ENCODE data around the gene MEA1.

MEA1 gene

DNA sequence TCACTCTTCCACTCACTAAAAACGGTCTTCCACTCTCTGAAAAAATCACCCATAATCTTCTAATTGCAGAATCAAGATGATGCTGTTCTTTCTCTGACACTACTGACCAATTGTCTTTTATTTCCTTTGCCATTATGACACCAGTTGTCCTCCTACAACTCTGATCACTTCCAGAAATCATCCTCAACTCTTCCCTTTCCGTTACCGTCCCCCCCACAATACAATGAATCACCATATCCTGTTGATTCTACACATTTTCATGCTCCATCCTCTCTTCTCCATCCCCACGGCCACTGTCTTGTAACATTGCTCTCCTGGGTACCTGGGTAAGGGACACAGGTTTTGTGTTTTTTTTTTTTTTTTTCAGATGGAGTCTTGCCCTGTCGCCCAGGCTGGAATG is 31.9 kb downstream of the MEA1 start:
- Histone ChIP-seq H3K4me1 (peaks cover 0 to 58% (median 44%) of the 10 kb centered on the region in 4 donors), H3K36me3 (no peaks in the 10 kb centered on the region), H3K9me3 (no peaks in the 10 kb centered on the region), H3K27me3 (no peaks in the 10 kb centered on the region), H3K4me3 (no peak overlapping the region), H3K27ac (no peak overlapping the region)
- TF ChIP-seq, protein P1, sequence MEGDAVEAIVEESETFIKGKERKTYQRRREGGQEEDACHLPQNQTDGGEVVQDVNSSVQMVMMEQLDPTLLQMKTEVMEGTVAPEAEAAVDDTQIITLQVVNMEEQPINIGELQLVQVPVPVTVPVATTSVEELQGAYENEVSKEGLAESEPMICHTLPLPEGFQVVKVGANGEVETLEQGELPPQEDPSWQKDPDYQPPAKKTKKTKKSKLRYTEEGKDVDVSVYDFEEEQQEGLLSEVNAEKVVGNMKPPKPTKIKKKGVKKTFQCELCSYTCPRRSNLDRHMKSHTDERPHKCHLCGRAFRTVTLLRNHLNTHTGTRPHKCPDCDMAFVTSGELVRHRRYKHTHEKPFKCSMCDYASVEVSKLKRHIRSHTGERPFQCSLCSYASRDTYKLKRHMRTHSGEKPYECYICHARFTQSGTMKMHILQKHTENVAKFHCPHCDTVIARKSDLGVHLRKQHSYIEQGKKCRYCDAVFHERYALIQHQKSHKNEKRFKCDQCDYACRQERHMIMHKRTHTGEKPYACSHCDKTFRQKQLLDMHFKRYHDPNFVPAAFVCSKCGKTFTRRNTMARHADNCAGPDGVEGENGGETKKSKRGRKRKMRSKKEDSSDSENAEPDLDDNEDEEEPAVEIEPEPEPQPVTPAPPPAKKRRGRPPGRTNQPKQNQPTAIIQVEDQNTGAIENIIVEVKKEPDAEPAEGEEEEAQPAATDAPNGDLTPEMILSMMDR (IDR thresholded peaks at IDR 0.05) = no peak
- no peak for DNase-seq
- intact Hi-C loops (cut with DNase I; ENCODE audit: low total_unique reads) = no loop called here

DNA sequence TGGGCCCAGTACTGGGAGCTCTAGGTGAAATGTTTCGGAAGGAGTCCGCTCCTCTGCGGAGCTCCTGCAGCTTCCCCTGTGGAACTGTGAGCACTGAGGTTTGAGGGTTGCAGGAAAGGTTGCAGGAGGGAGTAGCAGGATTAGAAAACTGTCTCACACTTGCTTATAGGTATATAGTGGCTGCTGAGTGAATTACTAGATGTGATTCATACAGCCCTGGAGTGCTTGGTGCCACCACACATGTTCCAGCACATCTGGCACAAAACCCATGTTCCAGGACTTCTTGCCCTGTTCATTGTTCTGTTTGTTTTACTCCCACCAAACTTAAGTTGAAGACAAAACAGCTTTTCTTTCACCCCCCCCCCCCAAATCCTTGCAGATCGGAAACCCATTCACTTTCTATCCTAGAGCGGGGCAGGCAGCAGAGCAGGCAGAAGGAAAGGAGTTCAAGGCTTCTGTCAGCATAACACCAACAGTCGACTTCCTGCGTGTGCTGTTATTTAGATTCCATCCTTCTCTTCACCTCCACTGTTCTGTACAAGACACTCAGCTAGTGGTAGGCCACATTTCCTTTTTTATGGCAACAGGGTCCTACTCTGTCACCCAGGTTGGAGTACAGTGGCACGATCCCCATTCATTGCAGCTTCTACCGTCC is 34.1 kb downstream of the MEA1 start:
- Histone ChIP-seq H3K36me3 (no peaks in the 10 kb centered on the region), H3K9me3 (no peaks in the 10 kb centered on the region), H3K4me3 (peak overlapping the region; percentile 82 to 91), H3K27me3 (no peaks in the 10 kb centered on the region), H3K4me1 (peaks cover 0 to 49% (median 28%) of the 10 kb centered on the region in 4 donors), H3K27ac (peak overlapping the region; percentile 86 to 87)
- TF ChIP-seq, protein P1 (IDR thresholded peaks at IDR 0.05) = no peak
- no peak for DNase-seq
- intact Hi-C loops (cut with DNase I; ENCODE audit: low total_unique reads) = loop anchor here (10.0 kb wide), 1 partner anchor 75 kb away; no protein-coding TSS in a partner anchor

DNA sequence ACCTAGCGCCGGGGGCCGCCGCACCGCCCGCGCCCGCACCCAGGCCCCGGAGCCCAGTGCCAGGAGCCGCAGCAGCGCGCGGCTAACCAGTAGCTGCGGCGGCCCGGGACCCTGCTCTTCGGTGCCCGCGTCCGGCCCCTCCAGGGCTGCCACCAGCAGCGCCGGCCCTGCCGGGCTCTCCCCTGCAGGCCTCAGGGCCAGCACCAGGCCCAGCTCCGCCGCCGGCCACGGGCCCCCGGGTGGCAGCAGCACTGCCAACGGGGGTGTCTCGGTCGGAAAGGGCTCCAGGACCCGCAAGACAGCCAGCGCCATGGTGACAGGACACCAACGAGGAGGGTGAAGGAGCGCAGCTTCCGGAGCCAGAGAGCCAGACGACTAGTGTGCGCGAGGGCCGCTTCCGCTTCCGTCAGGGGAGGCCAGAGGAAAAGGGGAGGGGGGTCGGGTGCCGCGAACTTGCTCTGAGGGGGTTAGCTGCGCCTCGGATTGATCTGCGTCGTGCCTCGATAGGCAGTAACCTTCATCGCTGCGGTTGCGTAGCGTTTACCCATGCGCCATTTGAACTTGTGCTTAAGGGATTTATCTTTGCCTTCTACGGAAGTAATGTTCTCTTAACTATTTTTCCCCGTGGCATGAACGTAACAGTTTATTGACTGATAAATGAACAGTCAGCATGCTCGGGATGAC is 34.8 kb downstream of the MEA1 start, which contains the start of gene PEX6:
Gene PEX6 (minus strand): TSS at position 343 of the 684 bp plus-strand sequence. CDS start 31 bp downstream, at position 312.
- H3K4me3 ChIP-seq = peak within 1 kb of the TSS; percentile 82 to 91
- peaks cover 0 to 49% (median 28%) of the 10 kb centered on the region in 4 donors for H3K4me1 ChIP-seq
- no peaks in the 10 kb centered on the region for H3K27me3 ChIP-seq
- DNase-seq = peak; percentile 81 to 94
- no peaks in the 10 kb centered on the region for H3K9me3 ChIP-seq
- peaks cover 0 to 3% (median 0%) of the 10 kb centered on the region in 3 donors for H3K36me3 ChIP-seq
- H3K27ac ChIP-seq = peak within 1 kb of the TSS; percentile 86 to 87
- TF ChIP-seq, protein P1 (IDR thresholded peaks at IDR 0.05) = no peak
- intact Hi-C loops (cut with DNase I; ENCODE audit: low total_unique reads) = loop anchor here (10.0 kb wide), 1 partner anchor 74 kb away; no protein-coding TSS in a partner anchor

DNA sequence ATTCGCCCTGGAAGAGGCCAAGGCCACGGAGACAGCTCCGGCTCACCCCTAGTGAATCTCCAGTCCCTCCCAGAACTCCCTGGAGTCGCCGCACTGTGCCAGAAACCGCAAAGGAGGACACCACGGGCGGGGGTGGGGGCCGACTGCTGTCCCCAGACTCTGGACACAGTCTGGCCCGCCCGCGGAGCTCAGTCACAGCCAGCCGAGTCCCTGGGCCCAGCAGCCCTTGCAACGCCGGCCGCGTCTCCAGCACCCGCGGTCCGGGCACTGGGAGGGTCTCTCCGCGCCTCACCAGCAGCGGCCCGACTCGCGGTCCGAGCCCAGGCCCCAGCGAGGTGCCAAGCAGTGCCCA is 35.3 kb downstream of the MEA1 start:
- Histone ChIP-seq H3K36me3 (peaks cover 0 to 8% (median 0%) of the 10 kb centered on the region in 3 donors), H3K4me3 (peak overlapping the region; percentile 82 to 91), H3K27me3 (no peaks in the 10 kb centered on the region), H3K9me3 (no peaks in the 10 kb centered on the region), H3K27ac (peak overlapping the region; percentile 86 to 87), H3K4me1 (peaks cover 0 to 44% (median 23%) of the 10 kb centered on the region in 4 donors)
- no peak for DNase-seq
- intact Hi-C loops (cut with DNase I; ENCODE audit: low total_unique reads) = loop anchor here (10.0 kb wide), 1 partner anchor 74 kb away; no protein-coding TSS in a partner anchor
- TF ChIP-seq, protein P1 (IDR thresholded peaks at IDR 0.05) = no peak

DNA sequence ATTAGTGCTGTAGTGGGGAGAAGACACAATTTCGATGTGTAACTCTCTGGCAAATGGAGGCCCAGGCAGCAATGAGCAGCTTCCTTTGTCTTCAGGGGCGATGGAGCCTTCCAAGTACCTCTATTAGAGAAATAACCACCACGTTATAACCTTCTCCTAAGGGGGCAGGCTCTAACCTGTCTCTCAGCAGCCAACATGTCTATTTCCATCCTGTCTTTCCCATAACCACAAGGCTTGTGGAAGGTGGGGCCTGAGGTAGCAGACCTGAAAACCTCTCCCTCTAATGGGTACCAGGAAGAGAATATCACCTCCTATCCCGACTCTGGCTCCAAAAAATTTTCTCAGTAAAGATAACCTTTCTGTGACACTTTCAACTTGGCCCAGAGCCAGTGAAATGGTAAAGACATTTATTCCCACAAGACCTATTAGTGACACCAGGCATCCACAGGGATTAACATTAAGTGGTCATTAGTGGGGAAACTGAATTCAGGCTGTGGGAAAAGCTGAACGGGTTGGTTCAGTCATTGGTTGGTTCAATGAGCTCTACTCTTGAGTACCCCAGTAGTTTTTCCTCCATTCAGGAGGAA is 38.7 kb downstream of the MEA1 start:
- intact Hi-C loops (cut with DNase I; ENCODE audit: low total_unique reads) = loop anchor here (10.0 kb wide), 1 partner anchor 70 kb away; no protein-coding TSS in a partner anchor

More for the DNA sequence above, 38.7 kb downstream of the MEA1 start:
- H3K27ac ChIP-seq = no peak overlapping the region
- TF ChIP-seq, protein P1 (IDR thresholded peaks at IDR 0.05) = no peak
- no peak overlapping the region for H3K4me3 ChIP-seq
- H3K9me3 ChIP-seq = no peaks in the 10 kb centered on the region
- peaks cover 0 to 12% (median 6%) of the 10 kb centered on the region in 3 donors for H3K36me3 ChIP-seq
- DNase-seq = no peak
- no peaks in the 10 kb centered on the region for H3K27me3 ChIP-seq
- peaks cover 0 to 35% (median 17%) of the 10 kb centered on the region in 4 donors for H3K4me1 ChIP-seq

All from tibial artery (tissue), 4 donors.